Gastrocnemius medialis (tissue), 4 donors: ENCODE measurements around the gene MFAP5.

Experiments used
- POLR2A ChIP-seq, 2 donors: fragments of 450-650 bp; IDR thresholded peaks; one replicate each; pipeline ENCODE4 v1.6.1; 2017; ENCODE audit warnings: antibody characterized with exemption in 2 of 2, mild to moderate bottlenecking in 2 of 2, moderate library complexity in 2 of 2
- TF ChIP-seq, protein P1 (sequence below), 5 experiments: fragments of 450-650 bp in 3 of 5; fragments of 200-600 bp in 2 of 5; sonication (generic) in 2 of 5; IDR thresholded peaks in 4 of 5; conservative IDR thresholded peaks in 1 of 5; 1 replicate in 4 of 5; 2 replicates in 1 of 5; pipeline ENCODE4 v1.5.1; 2016 to 2019; ENCODE audit warnings: antibody characterized with exemption in 5 of 5, mild to moderate bottlenecking in 3 of 5, moderate library complexity in 3 of 5

DNA sequence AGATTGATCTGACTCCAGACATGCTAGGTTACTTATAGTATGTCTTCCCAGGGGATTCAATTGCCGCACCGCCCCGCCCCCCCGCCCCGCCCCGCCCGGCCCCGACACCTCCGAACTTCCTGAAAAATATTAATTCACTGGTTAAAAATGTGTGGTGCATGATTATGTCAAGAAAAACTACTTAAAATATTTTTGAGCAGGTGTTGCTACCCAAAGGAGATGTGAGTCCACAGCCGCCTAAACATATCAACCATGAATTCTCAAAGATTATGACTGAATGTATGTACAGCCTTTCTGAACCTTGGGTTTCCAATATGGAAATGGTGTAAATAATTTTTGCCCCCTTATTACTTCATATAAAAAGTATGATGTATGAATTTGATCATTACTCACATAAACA is 32.5 kb upstream of the MFAP5 start:
- TF ChIP-seq, protein P1, sequence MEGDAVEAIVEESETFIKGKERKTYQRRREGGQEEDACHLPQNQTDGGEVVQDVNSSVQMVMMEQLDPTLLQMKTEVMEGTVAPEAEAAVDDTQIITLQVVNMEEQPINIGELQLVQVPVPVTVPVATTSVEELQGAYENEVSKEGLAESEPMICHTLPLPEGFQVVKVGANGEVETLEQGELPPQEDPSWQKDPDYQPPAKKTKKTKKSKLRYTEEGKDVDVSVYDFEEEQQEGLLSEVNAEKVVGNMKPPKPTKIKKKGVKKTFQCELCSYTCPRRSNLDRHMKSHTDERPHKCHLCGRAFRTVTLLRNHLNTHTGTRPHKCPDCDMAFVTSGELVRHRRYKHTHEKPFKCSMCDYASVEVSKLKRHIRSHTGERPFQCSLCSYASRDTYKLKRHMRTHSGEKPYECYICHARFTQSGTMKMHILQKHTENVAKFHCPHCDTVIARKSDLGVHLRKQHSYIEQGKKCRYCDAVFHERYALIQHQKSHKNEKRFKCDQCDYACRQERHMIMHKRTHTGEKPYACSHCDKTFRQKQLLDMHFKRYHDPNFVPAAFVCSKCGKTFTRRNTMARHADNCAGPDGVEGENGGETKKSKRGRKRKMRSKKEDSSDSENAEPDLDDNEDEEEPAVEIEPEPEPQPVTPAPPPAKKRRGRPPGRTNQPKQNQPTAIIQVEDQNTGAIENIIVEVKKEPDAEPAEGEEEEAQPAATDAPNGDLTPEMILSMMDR (IDR thresholded peaks at IDR 0.05 in 4 of 5, conservative IDR thresholded peaks at IDR 0.05 in 1 of 5): no peak
- TF ChIP-seq POLR2A (IDR thresholded peaks at IDR 0.05): no peak
